Kidney (tissue), 14 donors: ENCODE results near the gene SCAND1. TPM values are rescaled to one million over a fixed set of nuclear protein-coding genes. Genes with fewer than 3 reads are reported as not detected.

Experiments
- DNase-seq, 5 donors: peaks; one replicate each; pipeline ENCODE4 v3.0.0-alpha.2; 2013 to 2020
- FAIRE-seq: peaks from 2 replicates; lab custom pipeline; 2012; peaks lifted over from hg19 to GRCh38; lab: Jason Lieb, UNC
- H3K27ac ChIP-seq, 2 donors: one replicate each; pipeline ENCODE4 v1.7.0; 2013; ENCODE audit warnings: low read depth in 2 of 2, low read length in 2 of 2, inconsistent platforms in 1 of 2
- H3K27me3 ChIP-seq: one replicate; pipeline ENCODE4 v1.7.1; 2013; ENCODE audit warnings: low read length, inconsistent platforms; ENCODE audit not compliant: control insufficient read depth, insufficient read depth
- H3K36me3 ChIP-seq, 3 donors: one replicate each; pipeline versions ENCODE4 v1.7.0 to v1.7.1; 2013; ENCODE audit warnings: low read length in 3 of 3, control low read depth in 1 of 3, inconsistent platforms in 1 of 3; ENCODE audit not compliant: insufficient read depth in 3 of 3, control insufficient read depth in 2 of 3
- H3K4me1 ChIP-seq, 3 donors: one replicate each; pipeline versions ENCODE4 v1.7.0 to v1.7.1; 2013; ENCODE audit warnings: low read length in 3 of 3, inconsistent platforms in 1 of 3, low read depth in 1 of 3; ENCODE audit not compliant: control insufficient read depth in 2 of 3, insufficient read depth in 2 of 3
- H3K4me3 ChIP-seq, 3 donors: one replicate each; pipeline versions ENCODE4 v1.7.0 to v1.8.1; 2013; ENCODE audit warnings: low read length in 3 of 3, control low read depth in 1 of 3, inconsistent platforms in 1 of 3
- H3K9ac ChIP-seq, 3 donors: one replicate each; pipeline versions ENCODE4 v1.7.0 to v1.7.1; 2013; ENCODE audit warnings: low read length in 3 of 3, control low read depth in 1 of 3, inconsistent platforms in 1 of 3
- H3K9me3 ChIP-seq, 3 donors: one replicate each; pipeline versions ENCODE4 v1.7.0 to v1.7.1; 2013; ENCODE audit warnings: low read length in 3 of 3, control low read depth in 1 of 3, inconsistent platforms in 1 of 3; ENCODE audit not compliant: control insufficient read depth in 2 of 3, insufficient read depth in 1 of 3
- intact Hi-C: fragments of 100-400 bp; cut with DNase I; formaldehyde crosslinking; loops from one replicate; pipeline ENCODE4 v1.11.1; 2022
- polyA plus RNA-seq: library from polyadenylated mRNA; stranded (reverse); fragments of 350-450 nt; fragmentation: Illumina TruSeq; extraction: RNeasy Lipid Tissue Mini Kit (QIAGEN cat#74804); gene quantifications from one replicate; pipeline ENCODE4 v1.2.3, GENCODE V29; 2014; ENCODE audit warnings: low read depth, low replicate concordance; ENCODE audit not compliant: insufficient read depth
- total RNA-seq: library from RNA; stranded (reverse); fragmentation: NEBNext Ultra II Directional; extraction: Animal tissue kit (Norgen Biotek cat#: 25700); gene quantifications from one replicate; pipeline ENCODE4 v1.2.1, GENCODE V29; 2021
- TF ChIP-seq, protein P1 (sequence below): IDR thresholded peaks from 3 replicates; pipeline ENCODE4 v1.5.1; 2012; ENCODE audit warnings: mild to moderate bottlenecking, moderate library complexity, borderline replicate concordance; ENCODE audit not compliant: insufficient read depth; ENCODE audit errors: extremely low read depth
- donor health status: control.
- donor health status: control.
- donor health status: control.
- donor health status: control.
- donor health status: control.
- donor health status: DM: yes; HTN: yes; CAD: no.
- donor health status: Normal renal cell carcinoma (clear cell type).

The SCAND1 gene
- total and polyA plus RNA-seq, 2 donors from 2014 or later, result 74.7 to 184 TPM

DNA sequence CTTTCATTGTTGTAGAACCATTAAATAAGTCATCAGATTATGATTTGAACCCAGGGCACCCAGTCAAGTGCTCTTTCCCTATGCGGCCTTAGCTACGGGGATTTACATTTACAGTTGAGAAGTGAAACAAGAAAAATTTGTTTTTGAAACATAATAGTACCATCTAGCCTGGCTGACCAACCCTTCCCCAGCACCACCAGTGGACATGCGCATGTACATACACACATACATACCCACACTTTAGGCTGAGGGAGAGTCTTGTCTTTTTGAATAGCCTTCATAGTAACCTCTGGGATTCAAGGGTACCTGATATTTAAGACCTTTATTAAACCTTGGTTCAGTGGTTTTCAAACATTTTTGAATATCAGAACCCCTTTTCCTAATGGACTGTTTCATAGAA lies 33.8 kb downstream of the SCAND1 start:
- peaks cover 2 to 12% (median 10%) of the 10 kb centered on the region in 3 donors for H3K36me3 ChIP-seq
- H3K27me3 ChIP-seq, result no peaks in the 10 kb centered on the region
- H3K27ac ChIP-seq, result no peak overlapping the region
- H3K9me3 ChIP-seq, result no peaks in the 10 kb centered on the region
- DNase-seq, result no peak
- FAIRE-seq, result no peak
- H3K4me3 ChIP-seq, result no peak overlapping the region
- no peak overlapping the region for H3K9ac ChIP-seq
- TF ChIP-seq, protein P1, sequence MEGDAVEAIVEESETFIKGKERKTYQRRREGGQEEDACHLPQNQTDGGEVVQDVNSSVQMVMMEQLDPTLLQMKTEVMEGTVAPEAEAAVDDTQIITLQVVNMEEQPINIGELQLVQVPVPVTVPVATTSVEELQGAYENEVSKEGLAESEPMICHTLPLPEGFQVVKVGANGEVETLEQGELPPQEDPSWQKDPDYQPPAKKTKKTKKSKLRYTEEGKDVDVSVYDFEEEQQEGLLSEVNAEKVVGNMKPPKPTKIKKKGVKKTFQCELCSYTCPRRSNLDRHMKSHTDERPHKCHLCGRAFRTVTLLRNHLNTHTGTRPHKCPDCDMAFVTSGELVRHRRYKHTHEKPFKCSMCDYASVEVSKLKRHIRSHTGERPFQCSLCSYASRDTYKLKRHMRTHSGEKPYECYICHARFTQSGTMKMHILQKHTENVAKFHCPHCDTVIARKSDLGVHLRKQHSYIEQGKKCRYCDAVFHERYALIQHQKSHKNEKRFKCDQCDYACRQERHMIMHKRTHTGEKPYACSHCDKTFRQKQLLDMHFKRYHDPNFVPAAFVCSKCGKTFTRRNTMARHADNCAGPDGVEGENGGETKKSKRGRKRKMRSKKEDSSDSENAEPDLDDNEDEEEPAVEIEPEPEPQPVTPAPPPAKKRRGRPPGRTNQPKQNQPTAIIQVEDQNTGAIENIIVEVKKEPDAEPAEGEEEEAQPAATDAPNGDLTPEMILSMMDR, result no peak
- intact Hi-C loops, result no loop called here
- no peaks in the 10 kb centered on the region for H3K4me1 ChIP-seq

DNA sequence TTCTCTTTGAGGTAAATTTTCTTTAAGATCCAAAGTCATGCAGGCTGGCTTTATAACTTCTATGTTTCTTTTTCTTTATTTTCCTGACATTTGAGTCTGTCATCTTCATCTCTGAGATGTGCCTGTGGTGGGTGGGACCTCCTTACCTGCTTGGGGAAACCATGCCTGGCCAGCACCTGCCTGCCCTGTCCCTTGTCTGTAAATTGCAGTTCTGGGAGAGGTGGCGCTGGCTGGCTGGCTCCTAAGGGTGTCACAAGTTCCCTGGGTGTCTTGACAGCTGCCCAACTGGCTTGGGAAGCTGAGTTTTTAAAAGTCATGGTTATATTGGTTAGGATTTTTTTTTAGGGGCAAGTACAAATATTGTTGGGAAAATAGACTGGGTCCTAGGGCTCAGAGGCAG lies 36.3 kb downstream of the SCAND1 start:
- no peak overlapping the region for H3K27ac ChIP-seq
- DNase-seq (no peak), FAIRE-seq (no peak)
- H3K27me3 ChIP-seq, result no peaks in the 10 kb centered on the region
- H3K9me3 ChIP-seq, result no peaks in the 10 kb centered on the region
- peaks cover 2 to 20% (median 17%) of the 10 kb centered on the region in 3 donors for H3K36me3 ChIP-seq
- H3K4me3 ChIP-seq, result no peak overlapping the region
- no peaks in the 10 kb centered on the region for H3K4me1 ChIP-seq
- H3K9ac ChIP-seq, result no peak overlapping the region
- intact Hi-C loops, result no loop called here
- TF ChIP-seq, protein P1, result no peak

DNA sequence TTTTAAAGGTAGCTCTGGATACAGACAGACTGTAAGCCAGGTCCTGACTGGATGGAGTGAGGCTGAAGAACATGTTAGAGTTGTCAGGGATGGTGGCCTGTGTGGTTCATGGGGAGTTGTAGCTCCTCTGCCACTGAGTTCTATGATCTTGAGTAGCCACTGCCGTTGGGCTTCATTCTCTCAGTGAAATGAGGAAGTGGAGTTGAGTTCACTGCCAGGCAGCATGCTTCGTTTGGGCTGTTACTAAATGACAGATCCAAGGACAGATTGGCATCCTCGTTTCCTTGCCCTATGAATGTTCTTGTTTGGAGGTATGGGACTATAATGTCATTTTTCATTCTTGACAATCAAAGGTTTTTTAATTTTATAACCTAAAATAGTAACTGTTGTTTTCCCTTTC lies 37.2 kb downstream of the SCAND1 start:
- no peak for DNase-seq
- Histone ChIP-seq H3K4me1 (no peaks in the 10 kb centered on the region), H3K9me3 (no peaks in the 10 kb centered on the region), H3K4me3 (no peak overlapping the region), H3K27me3 (no peaks in the 10 kb centered on the region), H3K27ac (no peak overlapping the region), H3K36me3 (peaks cover 2 to 25% (median 17%) of the 10 kb centered on the region in 3 donors), H3K9ac (no peak overlapping the region)
- TF ChIP-seq, protein P1, result no peak
- no peak for FAIRE-seq
- intact Hi-C loops, result no loop called here

DNA sequence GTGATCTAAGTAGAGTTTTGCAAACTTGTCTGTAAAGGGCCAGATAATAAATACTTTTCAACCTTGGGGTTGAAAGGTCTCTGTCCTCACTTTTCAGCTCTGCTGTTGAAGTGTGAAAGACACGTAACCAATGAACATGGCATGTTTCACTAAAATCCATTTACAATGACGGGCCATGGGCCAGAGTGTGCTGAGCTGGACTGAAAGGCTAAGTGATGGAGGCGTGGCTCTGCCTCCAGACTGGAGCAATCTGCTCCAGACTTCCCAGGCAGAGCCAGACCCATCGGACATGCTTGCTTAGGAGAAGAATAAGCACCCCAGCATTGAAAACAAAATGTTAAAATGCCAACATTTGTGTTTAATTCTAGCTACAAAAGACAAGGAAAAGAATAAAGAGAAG lies 41.4 kb downstream of the SCAND1 start:
- FAIRE-seq, result no peak
- no peak overlapping the region for H3K27ac ChIP-seq
- H3K36me3 ChIP-seq, result peaks cover 2 to 20% (median 11%) of the 10 kb centered on the region in 3 donors
- no peaks in the 10 kb centered on the region for H3K9me3 ChIP-seq
- TF ChIP-seq, protein P1, result no peak
- intact Hi-C loops, result no loop called here
- H3K27me3 ChIP-seq, result no peaks in the 10 kb centered on the region
- H3K4me3 ChIP-seq, result no peak overlapping the region
- DNase-seq, result no peak
- H3K9ac ChIP-seq, result no peak overlapping the region
- H3K4me1 ChIP-seq, result no peaks in the 10 kb centered on the region
